Progenitor cell of endocrine pancreas (in vitro differentiated cells): ENCODE measurements around the gene PHF12. TPM values are rescaled to one million over a fixed set of nuclear protein-coding genes. Genes with fewer than 3 reads are reported as not detected.

Experiments used
- DNase-seq: peaks from one replicate; pipeline ENCODE4 v3.0.0; 2021; ENCODE audit warnings: low spot score; ENCODE audit not compliant: unreplicated experiment
- H3K27ac Mint-ChIP-seq: 2 replicates; pipeline ENCODE4 v1.8.0; 2021; ENCODE audit warnings: mild to moderate bottlenecking, moderate library complexity, mixed read lengths
- H3K27me3 Mint-ChIP-seq: 2 replicates; pipeline ENCODE4 v1.8.0; 2021; ENCODE audit warnings: mixed read lengths
- H3K36me3 Mint-ChIP-seq: 2 replicates; pipeline ENCODE4 v1.8.0; 2022; ENCODE audit warnings: mixed read lengths; ENCODE audit not compliant: insufficient read depth
- H3K4me1 Mint-ChIP-seq: 2 replicates; pipeline ENCODE4 v1.8.0; 2021; ENCODE audit warnings: low read depth, mixed read lengths
- H3K4me3 Mint-ChIP-seq: 2 replicates; pipeline ENCODE4 v1.8.0; 2021; ENCODE audit warnings: low read depth, mild to moderate bottlenecking, moderate library complexity, mixed read lengths
- H3K9me3 Mint-ChIP-seq: 2 replicates; pipeline ENCODE4 v1.8.0; 2021; ENCODE audit warnings: low read depth, mixed read lengths
- CTCF ChIP-seq: fragments of 200-600 bp; sonication (generic); IDR thresholded peaks from one replicate; pipeline ENCODE4 v1.5.0; 2021; ENCODE audit warnings: antibody characterized with exemption, mild to moderate bottlenecking; ENCODE audit not compliant: unreplicated experiment
- total RNA-seq: library from RNA; stranded (reverse); gene quantifications from 2 replicates; pipeline ENCODE4 v1.2.1, GENCODE V29; 2021

PHF12 gene
- total RNA-seq, 1 donor from 2014 or later, result 71.8 TPM

GRCh38 chr17:28988475-28988874, 37.2 kb upstream of the PHF12 start:
- no peak for DNase-seq
- Mint-ChIP-seq H3K36me3 (no peaks in the 10 kb centered on the region), H3K27ac (no peak overlapping the region), H3K4me3 (no peak overlapping the region), H3K9me3 (no peaks in the 10 kb centered on the region), H3K27me3 (peaks cover 28% of the 10 kb centered on the region), H3K4me1 (peaks cover 18% of the 10 kb centered on the region)
- no peak for TF ChIP-seq CTCF

- peak overlapping the region; percentile 37 for H3K27ac Mint-ChIP-seq
- H3K36me3 Mint-ChIP-seq, result no peaks in the 10 kb centered on the region
- no peak for TF ChIP-seq CTCF
- H3K4me1 Mint-ChIP-seq, result peaks cover 24% of the 10 kb centered on the region
- no peak overlapping the region for H3K4me3 Mint-ChIP-seq
- peaks cover 40% of the 10 kb centered on the region for H3K27me3 Mint-ChIP-seq
- no peak for DNase-seq
- no peaks in the 10 kb centered on the region for H3K9me3 Mint-ChIP-seq
Measured at GRCh38 chr17:28986714-28987655, 35.7 kb upstream of the PHF12 start.

- H3K4me1 Mint-ChIP-seq, result peaks cover 24% of the 10 kb centered on the region
- no peak for DNase-seq
- TF ChIP-seq CTCF, result no peak
- H3K4me3 Mint-ChIP-seq, result no peak overlapping the region
- no peaks in the 10 kb centered on the region for H3K36me3 Mint-ChIP-seq
- peaks cover 41% of the 10 kb centered on the region for H3K27me3 Mint-ChIP-seq
- H3K27ac Mint-ChIP-seq, result no peak overlapping the region
- no peaks in the 10 kb centered on the region for H3K9me3 Mint-ChIP-seq
Measured at GRCh38 chr17:28985950-28986713, 34.8 kb upstream of the PHF12 start.

DNA sequence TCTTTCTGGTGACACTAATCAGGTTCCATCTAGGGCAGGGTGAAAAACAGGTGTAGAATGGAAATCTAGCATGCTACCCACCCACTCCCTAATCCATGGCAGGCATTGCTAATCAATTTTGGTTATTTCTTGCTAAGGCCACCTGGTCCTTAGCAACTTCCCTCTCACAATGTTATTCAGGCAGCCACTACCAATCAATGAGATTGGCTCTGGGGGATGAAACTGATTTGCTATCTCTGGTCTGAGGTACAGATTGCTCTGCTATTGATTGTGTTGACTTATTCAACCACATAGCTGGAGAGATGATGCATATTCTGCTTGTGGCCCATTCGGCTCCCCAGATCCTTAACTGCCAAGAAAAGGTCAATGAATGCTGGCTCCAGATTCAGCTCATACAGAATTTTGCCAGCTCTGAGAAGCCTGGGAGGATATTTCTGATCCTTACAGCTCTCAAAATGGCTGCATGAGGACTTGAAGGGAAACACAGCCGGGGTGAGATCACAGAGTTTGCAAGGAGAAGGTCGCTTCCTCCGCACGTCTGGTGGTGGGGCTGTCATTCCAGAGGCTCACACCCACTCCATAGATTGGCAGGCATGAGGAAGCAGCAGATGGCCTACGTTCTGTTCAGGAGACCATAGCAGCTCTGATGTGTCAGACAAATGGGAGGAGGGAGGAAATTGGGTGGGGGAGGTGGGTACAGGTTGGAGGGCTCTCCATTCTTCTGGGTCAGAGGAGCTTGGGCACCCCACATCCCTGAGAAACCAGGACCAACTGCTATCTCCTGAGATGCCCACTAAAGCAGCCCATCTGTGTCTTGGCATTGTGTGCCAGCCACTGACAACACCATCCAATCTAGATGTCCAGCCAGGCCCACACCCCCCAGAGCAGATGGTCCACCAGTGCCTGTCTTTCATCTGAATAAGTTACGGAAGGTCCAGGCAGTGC, 32.2 kb upstream of the PHF12 start:
- Mint-ChIP-seq H3K27ac (no peak overlapping the region), H3K9me3 (no peaks in the 10 kb centered on the region), H3K27me3 (peaks cover 49% of the 10 kb centered on the region), H3K4me3 (no peak overlapping the region), H3K4me1 (peaks cover 26% of the 10 kb centered on the region), H3K36me3 (no peaks in the 10 kb centered on the region)
- DNase-seq, result no peak
- TF ChIP-seq CTCF, result no peak
